K562 (cell line): ENCODE measurements around the gene WWOX. TPM values are rescaled to one million over a fixed set of nuclear protein-coding genes. Genes with fewer than 3 reads are reported as not detected.

Experiments used
- ATAC-seq: fragments of 200-7000 bp; cut with Tn5 transposase; 3 replicates; pipeline ENCODE4 v1.9.1; 2020; ENCODE audit warnings: moderate library complexity
- BruUV-seq: library from RNA; stranded (reverse); fragments of 400-500 nt; replicated peaks from 2 replicates; lab custom pipeline; 2021; lab: Mats Ljungman, UMichigan
- CTCF ChIA-PET: fragments of 300-600 bp; formaldehyde crosslinking; extraction: SDS; loops from one replicate; lab custom pipeline; 2021; ENCODE audit warnings: low intra/inter-chr PET ratio; lab: Yijun Ruan, JAX
- POLR2A ChIA-PET: fragments of 300-600, 350-650 bp; sonication (Branson Sonifier 250); formaldehyde crosslinking; extraction: SDS; loops from one replicate; lab custom pipeline; 2021; ENCODE audit warnings: antibody characterized with exemption, inconsistent platforms; lab: Yijun Ruan, JAX
- DNase-seq, 4 experiments: peaks; one replicate each; pipeline versions ENCODE4 v3.0.0 to v3.0.0-alpha.2; 2011 to 2018; ENCODE audit warnings: low spot score in 3 of 4, mixed read lengths in 3 of 4; ENCODE audit errors: extremely low read depth in 1 of 4
- FAIRE-seq: peaks from 2 replicates; lab custom pipeline; 2011; peaks lifted over from hg19 to GRCh38; lab: Jason Lieb, UNC
- H2AFZ ChIP-seq: 2 replicates; pipeline ENCODE4 v1.6.0; 2011; ENCODE audit warnings: low read depth, low read length, control low read depth, inconsistent platforms
- H3K27ac ChIP-seq: fragments of 200-600 bp; 3 replicates; pipeline ENCODE4 v1.8.0; 2011; ENCODE audit warnings: low read depth, mild to moderate bottlenecking, control low read depth, inconsistent platforms, low read length, moderate library complexity, mixed read lengths; ENCODE audit errors: extremely low read depth
- H3K27me3 ChIP-seq, 2 experiments: fragments of 300-600 bp in 1 of 2; 2 replicates in 1 of 2; 3 replicates in 1 of 2; pipeline versions ENCODE4 v1.6.0 to v1.8.0; 2011; ENCODE audit warnings: inconsistent platforms in 2 of 2, low read length in 2 of 2, mild to moderate bottlenecking in 1 of 2, mixed read lengths in 1 of 2, moderate library complexity in 1 of 2; ENCODE audit not compliant: control insufficient read depth in 2 of 2, insufficient read depth in 2 of 2
- H3K36me3 ChIP-seq: fragments of 300-600 bp; 3 replicates; pipeline ENCODE4 v1.8.0; 2011; ENCODE audit warnings: mild to moderate bottlenecking, low read length, inconsistent platforms; ENCODE audit not compliant: control insufficient read depth, insufficient read depth
- H3K4me1 ChIP-seq, 2 experiments: fragments of 200-600 bp in 1 of 2; replicated peaks in 1 of 2; 2 replicates in 1 of 2; 3 replicates in 1 of 2; pipeline versions ENCODE4 v1.5.1 to v1.8.0; 2011; ENCODE audit warnings: inconsistent platforms in 2 of 2, low read length in 2 of 2, mild to moderate bottlenecking in 1 of 2, mixed read lengths in 1 of 2, moderate library complexity in 1 of 2; ENCODE audit not compliant: control insufficient read depth in 2 of 2, insufficient read depth in 2 of 2
- H3K4me2 ChIP-seq: 2 replicates; pipeline ENCODE4 v1.6.1; 2011; ENCODE audit warnings: low read length, control low read depth, inconsistent platforms, mixed read lengths; ENCODE audit not compliant: insufficient read depth
- H3K4me3 ChIP-seq: fragments of 200-600 bp; sonication (generic), shearing (Covaris generic); 2 replicates; pipeline ENCODE4 v1.5.1; 2016; ENCODE audit warnings: control low read depth, inconsistent platforms
- H3K79me2 ChIP-seq: fragments of 200-600 bp; 3 replicates; pipeline ENCODE4 v1.8.0; 2011; ENCODE audit warnings: low read length, inconsistent platforms; ENCODE audit not compliant: control insufficient read depth, insufficient read depth
- H3K9ac ChIP-seq, 2 experiments: 2 replicates each; pipeline versions ENCODE4 v1.6.0 to v1.6.1; 2011; ENCODE audit warnings: low read depth in 2 of 2, low read length in 2 of 2, control low read depth in 1 of 2, inconsistent platforms in 1 of 2, mild to moderate bottlenecking in 1 of 2, mixed read lengths in 1 of 2; ENCODE audit not compliant: insufficient read depth in 1 of 2
- H3K9me1 ChIP-seq: one replicate; pipeline ENCODE4 v1.6.0; 2011; ENCODE audit warnings: inconsistent platforms, mild to moderate bottlenecking, low read length, moderate library complexity; ENCODE audit not compliant: control insufficient read depth, insufficient read depth
- H3K9me3 ChIP-seq: replicated peaks from 2 replicates; pipeline ENCODE4 v1.5.1; 2011; ENCODE audit warnings: low read depth, low read length, inconsistent platforms; ENCODE audit not compliant: control insufficient read depth, insufficient read depth
- H4K20me1 ChIP-seq: replicated peaks from 2 replicates; pipeline ENCODE4 v1.6.1; 2011; ENCODE audit warnings: low read length, inconsistent platforms, mixed read lengths; ENCODE audit not compliant: control insufficient read depth, insufficient read depth
- CHD2 ChIP-seq: IDR thresholded peaks from 2 replicates; pipeline ENCODE4 v1.6.1; 2011; ENCODE audit warnings: low read depth, low read length
- WGBS: fragments of 100-300 bp; shearing (Covaris generic); methylation state at CpG from one replicate; pipeline ENCODE4 v1.1.6; 2016; ENCODE audit warnings: low coverage, mixed read lengths; ENCODE audit not compliant: insufficient coverage; ENCODE audit errors: missing lambda C conversion rate; 5-methylcytosine and 5-hydroxymethylcytosine counted together
- in situ Hi-C: fragments of 300-500 bp; cut with MboI; formaldehyde crosslinking; loops from 4 replicates; pipeline ENCODE4 v1.15.0; 2018; ENCODE audit warnings: inconsistent platforms, mixed read lengths
- intact Hi-C: fragments of 100-400 bp; cut with micrococcal nuclease; formaldehyde crosslinking; loops from 2 replicates; pipeline ENCODE4 v1.14.2; 2022
- polyA plus RNA-seq, 8 experiments: library from polyadenylated mRNA; depleted of rRNA in 4 of 8; stranded (reverse) in 5 of 8; unstranded in 3 of 8; fragments of >200 nt; fragmentation: Nextera tagmentation in 2 of 8; fragmentation: Illumina TruSeq in 1 of 8; extraction: Ambion mirVana in 2 of 8; extraction: Trizol in 1 of 8; gene quantifications; 2 replicates each; pipeline versions ENCODE4 v1.2.1 to v1.2.3, GENCODE V29; 2011 to 2014; ENCODE audit warnings: inconsistent platforms in 1 of 8, missing spikeins in 1 of 8
- total RNA-seq, 7 experiments: library from RNA; depleted of rRNA in 6 of 7; stranded (reverse); fragments of >200 nt in 6 of 7; fragmentation: Illumina TruSeq in 2 of 7; extraction: Trizol in 2 of 7; gene quantifications; 2 replicates each; pipeline versions ENCODE4 v1.2.1 to v1.2.3, GENCODE V29; 2011 to 2021; ENCODE audit warnings: low replicate concordance in 1 of 7
- TF ChIP-seq, protein P1 (sequence below): fragments of 250-450 bp; sonication (Bioruptor Pico); IDR thresholded peaks from 2 replicates; pipeline ENCODE4 v1.8.0; 2022; ENCODE audit warnings: moderate library complexity, mild to moderate bottlenecking, inconsistent platforms
- TF ChIP-seq, protein P2 (sequence below): sonication (generic); formaldehyde crosslinking; IDR thresholded peaks from 2 replicates; pipeline ENCODE4 v1.8.1; 2022; ENCODE audit warnings: missing genetic modification reagents
- TF ChIP-seq, protein P3 (sequence below): sonication (generic); formaldehyde crosslinking; IDR thresholded peaks from 2 replicates; pipeline ENCODE4 v1.8.0; 2022; ENCODE audit warnings: mild to moderate bottlenecking, missing genetic modification reagents

The WWOX gene
- total and polyA plus RNA-seq, 9 of the 15 experiments (the other 6 are each of a cell fraction or from before 2014, with no cell fraction given) = 1.6 to 22.7 (median 8.1) TPM

DNA sequence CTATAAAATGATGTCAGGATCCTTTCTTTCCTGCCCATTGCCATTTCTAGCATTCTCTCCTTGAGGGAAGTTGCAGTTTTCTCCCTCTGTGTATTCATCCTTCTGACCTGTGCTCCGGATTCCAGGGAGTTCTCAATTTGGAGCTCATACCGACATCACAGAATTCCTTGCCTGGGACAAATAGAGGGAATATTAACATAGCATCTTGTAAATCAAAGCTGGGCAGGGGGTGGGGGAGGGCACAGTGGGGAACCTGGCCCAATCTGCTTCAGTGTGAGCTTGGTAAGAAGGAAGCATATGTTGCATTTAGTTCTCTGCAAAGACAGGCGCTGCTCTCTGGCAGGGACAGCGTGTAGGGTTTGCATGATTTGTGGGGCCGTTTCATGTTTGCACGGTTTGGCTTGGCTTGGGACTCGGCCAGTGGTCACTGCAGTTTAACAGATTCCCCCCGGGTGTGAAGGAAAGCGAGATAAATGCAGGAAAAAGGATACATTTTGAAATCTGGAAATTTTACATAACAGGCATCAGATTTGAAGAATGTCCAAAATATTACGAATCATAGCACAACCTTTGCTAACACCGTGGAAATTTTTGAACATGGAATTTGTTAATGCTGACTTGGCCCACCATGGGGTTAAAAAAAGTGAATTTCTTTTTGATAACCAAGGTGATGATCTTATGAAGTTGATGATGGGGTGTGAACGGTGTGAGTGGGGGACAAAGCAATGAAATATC, 178.0 kb downstream of the WWOX start (continued):
- TF ChIP-seq, protein P1, sequence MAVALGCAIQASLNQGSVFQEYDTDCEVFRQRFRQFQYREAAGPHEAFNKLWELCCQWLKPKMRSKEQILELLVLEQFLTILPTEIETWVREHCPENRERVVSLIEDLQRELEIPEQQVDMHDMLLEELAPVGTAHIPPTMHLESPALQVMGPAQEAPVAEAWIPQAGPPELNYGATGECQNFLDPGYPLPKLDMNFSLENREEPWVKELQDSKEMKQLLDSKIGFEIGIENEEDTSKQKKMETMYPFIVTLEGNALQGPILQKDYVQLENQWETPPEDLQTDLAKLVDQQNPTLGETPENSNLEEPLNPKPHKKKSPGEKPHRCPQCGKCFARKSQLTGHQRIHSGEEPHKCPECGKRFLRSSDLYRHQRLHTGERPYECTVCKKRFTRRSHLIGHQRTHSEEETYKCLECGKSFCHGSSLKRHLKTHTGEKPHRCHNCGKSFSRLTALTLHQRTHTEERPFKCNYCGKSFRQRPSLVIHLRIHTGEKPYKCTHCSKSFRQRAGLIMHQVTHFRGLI (CRISPR knock-in tag) = no peak
- TF ChIP-seq, protein P2, sequence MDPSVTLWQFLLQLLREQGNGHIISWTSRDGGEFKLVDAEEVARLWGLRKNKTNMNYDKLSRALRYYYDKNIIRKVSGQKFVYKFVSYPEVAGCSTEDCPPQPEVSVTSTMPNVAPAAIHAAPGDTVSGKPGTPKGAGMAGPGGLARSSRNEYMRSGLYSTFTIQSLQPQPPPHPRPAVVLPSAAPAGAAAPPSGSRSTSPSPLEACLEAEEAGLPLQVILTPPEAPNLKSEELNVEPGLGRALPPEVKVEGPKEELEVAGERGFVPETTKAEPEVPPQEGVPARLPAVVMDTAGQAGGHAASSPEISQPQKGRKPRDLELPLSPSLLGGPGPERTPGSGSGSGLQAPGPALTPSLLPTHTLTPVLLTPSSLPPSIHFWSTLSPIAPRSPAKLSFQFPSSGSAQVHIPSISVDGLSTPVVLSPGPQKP (CRISPR knock-in tag) = no peak
- no peak for TF ChIP-seq CHD2
- TF ChIP-seq, all 486 proteins: peak for 0

DNA sequence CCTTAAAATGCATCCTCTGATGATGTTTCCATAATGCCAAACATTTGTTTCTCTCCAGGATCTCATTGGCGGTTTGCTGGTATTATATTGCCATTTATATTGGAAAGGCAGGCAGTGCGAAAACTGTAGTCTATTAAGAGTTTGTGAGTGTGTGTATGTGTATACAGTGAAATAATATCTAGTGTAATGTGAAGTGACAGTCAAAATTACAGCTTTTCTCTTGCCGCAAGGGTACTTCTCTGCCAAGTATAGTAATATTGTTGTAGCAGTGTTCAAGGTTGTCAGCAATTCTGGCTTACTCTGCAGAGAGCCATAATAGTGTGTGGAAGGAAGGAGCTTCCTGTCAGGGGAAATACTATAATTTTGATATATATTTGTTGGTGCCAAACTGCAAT, 178.6 kb downstream of the WWOX start:
- Histone ChIP-seq H4K20me1 (0 out of 2 replicates have a peak, but pooled peaks cover 2% of the 10 kb centered on the region), H3K4me3 (no peak overlapping the region), H3K79me2 (no peaks in the 10 kb centered on the region), H3K9me1 (no peaks in the 10 kb centered on the region), H3K4me1 (no peaks in the 10 kb centered on the region), H3K36me3 (no peaks in the 10 kb centered on the region), H3K27me3 (peaks cover 21 to 32% of the 10 kb centered on the region in 2 experiments; a peak in 4 of 5 replicates), H3K27ac (no peak overlapping the region), H3K9me3 (no peaks in the 10 kb centered on the region), H3K4me2 (no peak overlapping the region), H3K9ac (no peak overlapping the region), H2AFZ (no peak overlapping the region)
- in situ Hi-C loops = no loop called here
- ChIA-PET POLR2A (no interaction called here), CTCF (no interaction called here)
- DNase-seq = no peak
- TF ChIP-seq, protein P3, sequence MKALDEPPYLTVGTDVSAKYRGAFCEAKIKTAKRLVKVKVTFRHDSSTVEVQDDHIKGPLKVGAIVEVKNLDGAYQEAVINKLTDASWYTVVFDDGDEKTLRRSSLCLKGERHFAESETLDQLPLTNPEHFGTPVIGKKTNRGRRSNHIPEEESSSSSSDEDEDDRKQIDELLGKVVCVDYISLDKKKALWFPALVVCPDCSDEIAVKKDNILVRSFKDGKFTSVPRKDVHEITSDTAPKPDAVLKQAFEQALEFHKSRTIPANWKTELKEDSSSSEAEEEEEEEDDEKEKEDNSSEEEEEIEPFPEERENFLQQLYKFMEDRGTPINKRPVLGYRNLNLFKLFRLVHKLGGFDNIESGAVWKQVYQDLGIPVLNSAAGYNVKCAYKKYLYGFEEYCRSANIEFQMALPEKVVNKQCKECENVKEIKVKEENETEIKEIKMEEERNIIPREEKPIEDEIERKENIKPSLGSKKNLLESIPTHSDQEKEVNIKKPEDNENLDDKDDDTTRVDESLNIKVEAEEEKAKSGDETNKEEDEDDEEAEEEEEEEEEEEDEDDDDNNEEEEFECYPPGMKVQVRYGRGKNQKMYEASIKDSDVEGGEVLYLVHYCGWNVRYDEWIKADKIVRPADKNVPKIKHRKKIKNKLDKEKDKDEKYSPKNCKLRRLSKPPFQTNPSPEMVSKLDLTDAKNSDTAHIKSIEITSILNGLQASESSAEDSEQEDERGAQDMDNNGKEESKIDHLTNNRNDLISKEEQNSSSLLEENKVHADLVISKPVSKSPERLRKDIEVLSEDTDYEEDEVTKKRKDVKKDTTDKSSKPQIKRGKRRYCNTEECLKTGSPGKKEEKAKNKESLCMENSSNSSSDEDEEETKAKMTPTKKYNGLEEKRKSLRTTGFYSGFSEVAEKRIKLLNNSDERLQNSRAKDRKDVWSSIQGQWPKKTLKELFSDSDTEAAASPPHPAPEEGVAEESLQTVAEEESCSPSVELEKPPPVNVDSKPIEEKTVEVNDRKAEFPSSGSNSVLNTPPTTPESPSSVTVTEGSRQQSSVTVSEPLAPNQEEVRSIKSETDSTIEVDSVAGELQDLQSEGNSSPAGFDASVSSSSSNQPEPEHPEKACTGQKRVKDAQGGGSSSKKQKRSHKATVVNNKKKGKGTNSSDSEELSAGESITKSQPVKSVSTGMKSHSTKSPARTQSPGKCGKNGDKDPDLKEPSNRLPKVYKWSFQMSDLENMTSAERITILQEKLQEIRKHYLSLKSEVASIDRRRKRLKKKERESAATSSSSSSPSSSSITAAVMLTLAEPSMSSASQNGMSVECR (CRISPR knock-in tag) = no peak
- no TSS peak for BruUV-seq
- no peak for ATAC-seq
- FAIRE-seq = no peak
- WGBS = 15% methylated on average over 3 of the region's 3 CpGs
- intact Hi-C loops = no loop called here
